Measurements from ENCODE around the gene JAKMIP2. TPM values are rescaled to one million over a fixed set of nuclear protein-coding genes. Genes with fewer than 3 reads are reported as not detected.
"Not testable (repeated sequence)": the region's sequence is repeated elsewhere in the genome, so short reads cannot be mapped to it uniquely, and the experiment has no call there.

JAKMIP2 gene
- total RNA-seq, 4 donors from 2014 or later = 0.83 to 2.6 (median 1.3) TPM

- Histone ChIP-seq H3K36me3 (no peaks in the 10 kb centered on the region), H3K9me3 (no peaks in the 10 kb centered on the region), H3K4me1 (no peaks in the 10 kb centered on the region), H3K27ac (replicated peaks in 1 of 4) (no peak overlapping the region), H3K4me3 (no peak overlapping the region), H3K27me3 (no peaks in the 10 kb centered on the region)
- 59% methylated on average over 1 of the region's 1 CpG for WGBS
- DNase-seq (ENCODE audit: extremely low spot score) = no peak
- intact Hi-C loops (cut with DNase I) = no loop called here
- TF ChIP-seq, protein P1, sequence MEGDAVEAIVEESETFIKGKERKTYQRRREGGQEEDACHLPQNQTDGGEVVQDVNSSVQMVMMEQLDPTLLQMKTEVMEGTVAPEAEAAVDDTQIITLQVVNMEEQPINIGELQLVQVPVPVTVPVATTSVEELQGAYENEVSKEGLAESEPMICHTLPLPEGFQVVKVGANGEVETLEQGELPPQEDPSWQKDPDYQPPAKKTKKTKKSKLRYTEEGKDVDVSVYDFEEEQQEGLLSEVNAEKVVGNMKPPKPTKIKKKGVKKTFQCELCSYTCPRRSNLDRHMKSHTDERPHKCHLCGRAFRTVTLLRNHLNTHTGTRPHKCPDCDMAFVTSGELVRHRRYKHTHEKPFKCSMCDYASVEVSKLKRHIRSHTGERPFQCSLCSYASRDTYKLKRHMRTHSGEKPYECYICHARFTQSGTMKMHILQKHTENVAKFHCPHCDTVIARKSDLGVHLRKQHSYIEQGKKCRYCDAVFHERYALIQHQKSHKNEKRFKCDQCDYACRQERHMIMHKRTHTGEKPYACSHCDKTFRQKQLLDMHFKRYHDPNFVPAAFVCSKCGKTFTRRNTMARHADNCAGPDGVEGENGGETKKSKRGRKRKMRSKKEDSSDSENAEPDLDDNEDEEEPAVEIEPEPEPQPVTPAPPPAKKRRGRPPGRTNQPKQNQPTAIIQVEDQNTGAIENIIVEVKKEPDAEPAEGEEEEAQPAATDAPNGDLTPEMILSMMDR (IDR thresholded peaks at IDR 0.05) = no peak
- TF ChIP-seq POLR2A (IDR thresholded peaks at IDR 0.05; ENCODE audit: low read depth) = no peak
- TF ChIP-seq POLR2AphosphoS5 (IDR thresholded peaks at IDR 0.05) = no peak
- TF ChIP-seq EP300 (IDR thresholded peaks at IDR 0.05) = no peak
These were observed 139.4 kb downstream of the JAKMIP2 start for GRCh38 chr5:147643142-147643541.

DNA sequence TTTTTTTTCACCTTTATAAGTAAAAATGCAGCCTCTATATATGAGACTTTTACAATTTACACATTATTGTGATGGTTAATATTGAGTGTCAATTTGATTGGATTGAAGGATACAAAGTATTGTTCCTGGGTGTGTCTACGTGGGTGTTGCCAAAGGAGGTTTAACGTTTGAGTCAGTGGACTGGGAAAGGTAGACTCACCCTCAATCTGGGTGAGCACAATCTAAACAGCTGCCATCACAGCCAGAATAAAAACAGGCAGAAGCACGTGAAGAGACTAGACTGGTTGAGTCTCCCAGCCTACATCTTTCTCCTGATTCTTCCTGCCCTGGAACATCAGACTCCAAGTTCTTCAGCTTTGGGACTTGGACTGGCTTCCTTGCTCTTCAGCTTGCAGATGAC lies 139.9 kb downstream of the JAKMIP2 start:
- no peaks in the 10 kb centered on the region for H3K36me3 ChIP-seq
- TF ChIP-seq POLR2AphosphoS5 (IDR thresholded peaks at IDR 0.05) (no peak), POLR2A (IDR thresholded peaks at IDR 0.05; ENCODE audit: low read depth) (no peak)
- WGBS = 79% methylated on average over 3 of the region's 3 CpGs
- DNase-seq (ENCODE audit: extremely low spot score) = no peak
- intact Hi-C loops (cut with DNase I) = no loop called here
- no peaks in the 10 kb centered on the region for H3K9me3 ChIP-seq
- no peaks in the 10 kb centered on the region for H3K27me3 ChIP-seq
- H3K4me1 ChIP-seq = no peaks in the 10 kb centered on the region
- no peak overlapping the region for H3K4me3 ChIP-seq
- H3K27ac ChIP-seq (replicated peaks in 1 of 4) = no peak overlapping the region

DNA sequence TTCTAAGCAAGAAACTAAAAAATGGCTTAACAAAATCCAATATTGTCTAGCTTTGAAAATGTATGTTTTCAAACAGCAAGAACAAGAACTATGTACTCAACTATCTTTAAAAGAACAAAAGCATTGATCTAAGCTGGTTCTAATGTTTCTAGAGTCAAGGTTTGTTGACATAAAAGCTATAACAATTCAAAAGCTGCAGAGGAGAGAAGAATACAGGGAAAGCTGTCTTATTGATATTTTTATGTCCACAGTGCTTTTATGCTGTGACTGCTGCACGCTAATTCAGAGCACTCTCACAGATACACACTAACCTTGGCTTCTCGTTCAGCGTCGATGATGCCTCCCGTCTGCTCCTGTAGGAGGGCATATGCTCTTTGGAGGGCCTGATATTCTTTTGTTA lies 143.2 kb downstream of the JAKMIP2 start:
- Histone ChIP-seq H3K4me3 (no peak overlapping the region), H3K9me3 (no peaks in the 10 kb centered on the region), H3K36me3 (no peaks in the 10 kb centered on the region), H3K4me1 (no peaks in the 10 kb centered on the region), H3K27me3 (no peaks in the 10 kb centered on the region), H3K27ac (replicated peaks in 1 of 4) (no peak overlapping the region)
- WGBS = 85% methylated on average over 5 of the region's 5 CpGs
- intact Hi-C loops (cut with DNase I) = no loop called here
- DNase-seq (ENCODE audit: extremely low spot score) = no peak
- TF ChIP-seq EP300 (IDR thresholded peaks at IDR 0.05) = no peak
- TF ChIP-seq POLR2A (IDR thresholded peaks at IDR 0.05; ENCODE audit: low read depth) = no peak
- TF ChIP-seq, protein P1 (IDR thresholded peaks at IDR 0.05) = no peak
- TF ChIP-seq POLR2AphosphoS5 (IDR thresholded peaks at IDR 0.05) = no peak

DNA sequence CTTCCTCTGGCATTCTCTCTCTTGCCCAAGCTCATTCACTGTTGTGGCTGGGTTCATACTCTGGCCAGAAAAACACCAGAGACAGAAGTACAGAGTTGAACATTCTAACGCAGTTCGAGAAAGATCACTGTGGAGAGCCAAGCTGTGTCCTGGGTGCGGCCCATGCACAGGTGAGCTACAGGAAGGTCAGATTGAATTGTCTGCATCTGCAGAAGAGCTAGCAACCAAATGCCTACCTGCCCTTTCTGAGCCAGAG lies 145.9 kb downstream of the JAKMIP2 start:
- Histone ChIP-seq H3K9me3 (no peaks in the 10 kb centered on the region), H3K36me3 (no peaks in the 10 kb centered on the region), H3K4me3 (no peak overlapping the region), H3K4me1 (no peaks in the 10 kb centered on the region), H3K27me3 (no peaks in the 10 kb centered on the region), H3K27ac (replicated peaks in 1 of 4) (no peak overlapping the region)
- TF ChIP-seq, protein P1 (IDR thresholded peaks at IDR 0.05) = no peak
- no peak for TF ChIP-seq POLR2A (IDR thresholded peaks at IDR 0.05; ENCODE audit: low read depth)
- TF ChIP-seq EP300 (IDR thresholded peaks at IDR 0.05) = no peak
- no peak for TF ChIP-seq POLR2AphosphoS5 (IDR thresholded peaks at IDR 0.05)
- no peak for DNase-seq (ENCODE audit: extremely low spot score)
- intact Hi-C loops (cut with DNase I) = no loop called here
- WGBS = 88% methylated on average over 3 of the region's 3 CpGs

GRCh38 chr5:147635882-147636728 lies 146.4 kb downstream of the JAKMIP2 start:
- intact Hi-C loops (cut with DNase I) = no loop called here

GRCh38 chr5:147635439-147635838 lies 147.1 kb downstream of the JAKMIP2 start:
- WGBS = 99% methylated on average over 5 of the region's 5 CpGs
- intact Hi-C loops (cut with DNase I); H3K27ac ChIP-seq (replicated peaks in 1 of 4); DNase-seq (ENCODE audit: extremely low spot score); H3K27me3 ChIP-seq; H3K4me1 ChIP-seq; H3K4me3 ChIP-seq; H3K9me3 ChIP-seq; H3K36me3 ChIP-seq: not testable (repeated sequence)

More at GRCh38 chr5:147635882-147636728, 146.4 kb downstream of the JAKMIP2 start:
- Histone ChIP-seq H3K4me3 (no peak overlapping the region), H3K27me3 (no peaks in the 10 kb centered on the region), H3K27ac (replicated peaks in 1 of 4) (no peak overlapping the region), H3K4me1 (no peaks in the 10 kb centered on the region), H3K9me3 (no peaks in the 10 kb centered on the region), H3K36me3 (no peaks in the 10 kb centered on the region)
- no peak for TF ChIP-seq EP300 (IDR thresholded peaks at IDR 0.05)
- 90% methylated on average over 15 of the region's 15 CpGs for WGBS
- DNase-seq (ENCODE audit: extremely low spot score) = no peak
